ENCODE data around the gene CACNA1B.

The CACNA1B gene

GRCh38 chr9:138114501-138115245, 237.1 kb downstream of the CACNA1B start:
- TF ChIP-seq ZFX (IDR thresholded peaks at IDR 0.05; ENCODE audit: borderline replicate concordance) (no peak), CTCF (IDR thresholded peaks at IDR 0.05) (no peak)
- H3K27ac ChIP-seq = no peak overlapping the region

- H3K27ac ChIP-seq = no peak overlapping the region
- no peak for TF ChIP-seq CTCF (IDR thresholded peaks at IDR 0.05)
- TF ChIP-seq ZFX (IDR thresholded peaks at IDR 0.05; ENCODE audit: borderline replicate concordance) = no peak
Observed at GRCh38 chr9:138115506-138115905, 237.9 kb downstream of the CACNA1B start.

- no peak overlapping the region for H3K27ac ChIP-seq
Observed at GRCh38 chr9:138116521-138116920, 238.9 kb downstream of the CACNA1B start.

GRCh38 chr9:138117101-138117750, 239.6 kb downstream of the CACNA1B start:
- H3K27ac ChIP-seq = no peak overlapping the region
- TF ChIP-seq CTCF (IDR thresholded peaks at IDR 0.05) (no peak), ZFX (IDR thresholded peaks at IDR 0.05; ENCODE audit: borderline replicate concordance) (no peak)

More at GRCh38 chr9:138116521-138116920, 238.9 kb downstream of the CACNA1B start:
- TF ChIP-seq CTCF (IDR thresholded peaks at IDR 0.05) (no peak), ZFX (IDR thresholded peaks at IDR 0.05; ENCODE audit: borderline replicate concordance) (no peak)

- TF ChIP-seq ZFX (IDR thresholded peaks at IDR 0.05; ENCODE audit: borderline replicate concordance) (no peak), CTCF (IDR thresholded peaks at IDR 0.05) (no peak)
- no peak overlapping the region for H3K27ac ChIP-seq
Observed at GRCh38 chr9:138117836-138118235, 240.3 kb downstream of the CACNA1B start.

- no peak for TF ChIP-seq ZFX (IDR thresholded peaks at IDR 0.05; ENCODE audit: borderline replicate concordance)
- H3K27ac ChIP-seq = no peak overlapping the region
Observed at GRCh38 chr9:138118601-138119071, 241.1 kb downstream of the CACNA1B start.

GRCh38 chr9:138119202-138120027, 241.8 kb downstream of the CACNA1B start:
- TF ChIP-seq CTCF (IDR thresholded peaks at IDR 0.05) (no peak), ZFX (IDR thresholded peaks at IDR 0.05; ENCODE audit: borderline replicate concordance) (no peak)
- H3K27ac ChIP-seq = no peak overlapping the region
